ENCODE measurements around the gene MARCHF6.
"Not testable (repeated sequence)": the region's sequence is repeated elsewhere in the genome, so short reads cannot be mapped to it uniquely, and the experiment has no call there.

Gene MARCHF6

GRCh38 chr5:10339058-10339811 lies 14.3 kb upstream of the MARCHF6 start:
- Histone ChIP-seq H3K79me2 (ENCODE audit: low read length) (no peaks in the 10 kb centered on the region), H3K27ac (ENCODE audit: low read length) (no peak overlapping the region), H3K4me2 (ENCODE audit: low read length) (no peak overlapping the region), H3K9me3 (ENCODE audit: insufficient read depth, low read length) (no peaks in the 10 kb centered on the region), H3K4me3 (ENCODE audit: low read length) (no peak overlapping the region), H3K27me3 (ENCODE audit: low read depth, low read length) (no peaks in the 10 kb centered on the region), H4K20me1 (ENCODE audit: insufficient read depth, low read length) (no peaks in the 10 kb centered on the region), H2AFZ (ENCODE audit: low read depth, low read length) (no peak overlapping the region), H3K4me1 (ENCODE audit: low read length) (peaks cover 6% of the 10 kb centered on the region), H3K9ac (ENCODE audit: low read length) (no peak overlapping the region), H3K36me3 (replicated peaks; ENCODE audit: low read depth, low read length) (no peaks in the 10 kb centered on the region)
- TF ChIP-seq EZH2phosphoT487 (IDR thresholded peaks at IDR 0.05; ENCODE audit: low read depth) = no peak
- TF ChIP-seq CTCF (IDR thresholded peaks at IDR 0.05; ENCODE audit: low read depth, low read length) = no peak

GRCh38 chr5:10339958-10340357 lies 13.5 kb upstream of the MARCHF6 start:
- Histone ChIP-seq H3K4me2 (ENCODE audit: low read length) (no peak overlapping the region), H3K4me1 (ENCODE audit: low read length) (peaks cover under 1% of the 10 kb centered on the region), H2AFZ (ENCODE audit: low read depth, low read length) (no peak overlapping the region), H3K9ac (ENCODE audit: low read length) (no peak overlapping the region), H3K79me2 (ENCODE audit: low read length) (no peaks in the 10 kb centered on the region), H3K27me3 (ENCODE audit: low read depth, low read length) (no peaks in the 10 kb centered on the region), H4K20me1 (ENCODE audit: insufficient read depth, low read length) (no peaks in the 10 kb centered on the region), H3K9me3 (ENCODE audit: insufficient read depth, low read length) (no peaks in the 10 kb centered on the region), H3K36me3 (replicated peaks; ENCODE audit: low read depth, low read length) (no peaks in the 10 kb centered on the region), H3K4me3 (ENCODE audit: low read length) (no peak overlapping the region), H3K27ac (ENCODE audit: low read length) (no peak overlapping the region)
- TF ChIP-seq EZH2phosphoT487 (IDR thresholded peaks at IDR 0.05; ENCODE audit: low read depth) (no peak), CTCF (IDR thresholded peaks at IDR 0.05; ENCODE audit: low read depth, low read length) (no peak)

GRCh38 chr5:10343486-10343885 lies 10.0 kb upstream of the MARCHF6 start:
- H3K27me3 ChIP-seq (ENCODE audit: low read depth, low read length) = no peaks in the 10 kb centered on the region
- no peak overlapping the region for H3K4me2 ChIP-seq (ENCODE audit: low read length)
- H3K9me3 ChIP-seq (ENCODE audit: insufficient read depth, low read length) = no peaks in the 10 kb centered on the region
- no peak overlapping the region for H3K27ac ChIP-seq (ENCODE audit: low read length)
- no peak overlapping the region for H3K9ac ChIP-seq (ENCODE audit: low read length)
- H3K36me3 ChIP-seq (replicated peaks; ENCODE audit: low read depth, low read length) = no peaks in the 10 kb centered on the region
- H3K4me1 ChIP-seq (ENCODE audit: low read length) = no peaks in the 10 kb centered on the region
- no peak for TF ChIP-seq CTCF (IDR thresholded peaks at IDR 0.05; ENCODE audit: low read depth, low read length)
- TF ChIP-seq EZH2phosphoT487 (IDR thresholded peaks at IDR 0.05; ENCODE audit: low read depth) = no peak
- H2AFZ ChIP-seq (ENCODE audit: low read depth, low read length) = no peak overlapping the region
- H4K20me1 ChIP-seq (ENCODE audit: insufficient read depth, low read length) = no peaks in the 10 kb centered on the region
- H3K79me2 ChIP-seq (ENCODE audit: low read length) = no peaks in the 10 kb centered on the region
- H3K4me3 ChIP-seq (ENCODE audit: low read length) = no peak overlapping the region

GRCh38 chr5:10344461-10345106 lies 8.9 kb upstream of the MARCHF6 start:
- H3K4me1 ChIP-seq (ENCODE audit: low read length); H3K27me3 ChIP-seq (ENCODE audit: low read depth, low read length); H3K36me3 ChIP-seq (replicated peaks; ENCODE audit: low read depth, low read length); H3K9me3 ChIP-seq (ENCODE audit: insufficient read depth, low read length); H3K4me2 ChIP-seq (ENCODE audit: low read length); H3K4me3 ChIP-seq (ENCODE audit: low read length); H3K9ac ChIP-seq (ENCODE audit: low read length); H3K79me2 ChIP-seq (ENCODE audit: low read length); H4K20me1 ChIP-seq (ENCODE audit: insufficient read depth, low read length); H3K27ac ChIP-seq (ENCODE audit: low read length); H2AFZ ChIP-seq (ENCODE audit: low read depth, low read length): not testable (repeated sequence)

Measured in OCI-LY3 (cell line).